Fibroblast of peridontal ligament (primary cell): ENCODE measurements around the gene RFC4.
"Not testable (repeated sequence)": the region's sequence is repeated elsewhere in the genome, so short reads cannot be mapped to it uniquely, and the experiment has no call there.

Experiments used
- DNase-seq: peaks from one replicate; pipeline ENCODE4 v3.0.0-alpha.2; 2010; ENCODE audit errors: extremely low read depth

Gene RFC4

DNA sequence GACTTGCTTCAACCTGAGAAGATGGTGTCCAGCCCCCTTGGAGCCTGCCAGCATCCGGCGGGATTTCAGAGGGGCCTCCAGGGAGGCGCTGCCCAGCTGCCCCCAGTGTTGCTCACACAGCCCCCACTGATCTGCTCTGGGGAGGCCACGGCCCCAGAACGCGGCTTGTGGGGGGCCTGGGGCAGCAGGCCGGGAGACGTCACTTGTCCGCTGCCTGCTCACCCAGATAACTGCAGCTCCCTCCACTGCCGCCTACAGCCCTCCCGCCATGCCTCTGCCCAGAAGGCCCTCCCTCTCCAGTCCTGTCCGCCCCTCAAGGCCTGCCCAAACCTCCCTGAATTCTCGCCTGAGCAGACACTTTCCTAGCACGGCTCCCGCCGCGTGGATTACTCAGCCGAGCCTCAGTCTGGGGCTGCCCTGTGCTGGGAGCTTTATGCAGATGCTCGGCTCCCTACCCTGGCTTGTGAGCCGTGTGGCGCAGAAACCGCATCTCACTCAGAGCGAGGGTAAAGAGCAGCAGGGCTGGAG, 19.1 kb upstream of the RFC4 start:
- DNase-seq = peak; percentile 68

DNA sequence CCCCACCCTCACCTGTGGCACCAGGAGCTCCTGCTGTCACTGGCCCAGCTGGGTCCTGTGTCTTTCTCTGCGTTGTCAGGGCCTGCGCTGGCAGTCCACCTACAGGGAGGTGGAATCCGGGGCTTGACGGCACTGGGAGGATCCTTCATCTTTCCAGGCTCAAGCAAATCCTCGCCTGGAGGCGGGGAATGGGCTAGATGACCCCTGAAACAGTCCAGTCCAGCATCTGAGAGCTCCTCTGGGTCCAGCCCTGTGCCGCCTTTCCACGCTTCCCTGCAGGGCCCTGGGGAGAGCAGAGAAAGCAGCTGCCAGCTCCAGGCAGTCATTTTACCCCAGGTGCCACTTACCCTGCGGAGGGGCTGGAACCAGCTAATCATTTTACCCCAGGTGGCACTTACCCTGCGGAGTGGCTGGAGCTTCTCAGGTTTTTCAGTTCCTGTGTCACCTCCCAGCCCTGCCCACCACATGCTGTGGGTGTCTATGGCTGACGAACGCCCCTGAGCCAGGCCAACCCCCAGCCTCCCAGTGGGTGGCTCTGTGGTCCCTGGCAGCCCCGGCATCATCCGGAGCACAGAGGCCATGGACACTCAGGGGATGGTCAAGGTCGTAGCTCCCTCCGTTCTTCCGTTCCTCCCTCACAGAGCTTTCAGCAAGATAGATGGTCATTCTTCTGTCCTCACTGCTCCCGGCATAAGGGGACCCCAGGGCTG, 18.3 kb upstream of the RFC4 start:
- DNase-seq = no peak

DNA sequence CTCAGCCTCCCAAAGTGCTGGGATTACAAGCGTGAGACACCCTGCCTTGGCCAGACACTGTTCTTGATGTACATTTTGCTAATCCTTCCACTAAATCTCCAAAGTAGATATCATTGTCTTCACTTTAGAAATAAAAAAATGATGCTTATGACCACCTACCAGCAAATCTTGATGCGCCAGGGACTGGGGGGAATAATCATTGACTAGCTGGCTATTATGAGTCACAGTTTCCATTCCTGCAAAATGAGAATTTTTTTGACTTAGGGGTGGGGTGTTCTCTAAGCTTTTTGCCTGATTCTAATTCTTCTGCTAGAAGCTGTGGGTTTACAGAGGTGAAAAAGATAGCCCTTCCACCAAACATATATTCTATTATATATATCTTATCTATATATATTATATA, 17.1 kb upstream of the RFC4 start:
- DNase-seq = peak; percentile 73

DNA sequence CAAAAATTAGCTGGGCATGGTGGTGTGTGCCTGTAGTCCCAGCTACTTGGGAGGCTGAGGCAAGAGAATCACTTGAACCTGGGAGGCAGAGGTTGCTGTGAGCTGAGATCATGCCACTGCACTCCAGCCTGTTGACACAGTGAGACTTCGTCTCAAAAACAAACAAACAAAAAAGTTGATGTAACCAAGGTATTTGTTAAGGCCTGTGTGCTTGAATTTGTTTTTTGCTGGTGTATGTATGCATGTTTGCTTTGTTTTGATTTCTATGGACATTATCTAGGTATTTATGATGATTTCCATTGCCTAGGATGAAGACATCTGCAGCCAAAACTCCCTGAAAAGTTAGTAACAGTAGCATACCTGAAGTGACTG, 16.1 kb upstream of the RFC4 start:
- not testable (repeated sequence) for DNase-seq

DNA sequence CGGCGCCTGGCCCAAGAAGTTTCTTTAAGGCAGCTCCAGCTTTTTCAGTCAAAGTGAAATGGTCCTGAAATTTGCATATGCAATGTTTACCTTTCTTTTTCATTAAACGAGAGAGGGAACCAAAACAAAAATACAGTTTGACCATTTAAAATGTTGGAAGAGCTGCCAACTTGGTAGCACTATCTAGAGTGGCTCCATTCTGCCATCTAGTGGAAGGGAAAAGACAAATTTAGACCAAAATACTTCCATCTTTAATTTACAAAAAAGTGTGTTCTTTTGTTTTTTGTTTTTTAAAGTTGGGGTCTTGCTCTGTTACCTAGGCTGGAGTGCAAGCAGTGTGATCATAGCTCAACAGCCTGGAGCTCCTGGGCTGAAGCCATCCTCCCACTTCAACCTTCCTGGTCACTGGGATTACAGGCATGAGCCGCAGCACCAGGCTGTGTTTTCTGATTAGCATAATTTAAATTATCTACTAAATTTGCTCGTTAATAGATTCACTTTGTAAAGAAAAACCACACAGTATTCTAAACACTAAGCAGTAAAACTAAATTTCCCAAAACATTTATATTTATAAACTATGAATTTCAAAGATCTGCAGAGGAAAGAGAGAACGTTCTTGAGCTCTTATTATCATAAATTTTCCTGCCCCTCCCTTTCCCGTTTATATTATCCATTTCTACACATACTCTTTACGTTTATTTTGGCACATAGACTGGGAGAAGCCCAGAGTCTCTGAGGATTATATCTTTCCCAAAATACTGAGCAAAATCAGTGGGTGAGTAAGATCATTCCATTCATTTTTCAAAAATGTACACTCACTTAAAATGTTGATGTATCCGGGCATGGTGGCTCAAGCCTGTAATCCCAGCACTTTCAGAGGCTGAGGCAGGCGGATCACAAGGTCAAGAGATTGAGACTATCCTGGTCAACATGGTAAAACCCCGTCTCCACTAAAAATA, 15.4 kb upstream of the RFC4 start:
- peak; percentile 89 for DNase-seq

DNA sequence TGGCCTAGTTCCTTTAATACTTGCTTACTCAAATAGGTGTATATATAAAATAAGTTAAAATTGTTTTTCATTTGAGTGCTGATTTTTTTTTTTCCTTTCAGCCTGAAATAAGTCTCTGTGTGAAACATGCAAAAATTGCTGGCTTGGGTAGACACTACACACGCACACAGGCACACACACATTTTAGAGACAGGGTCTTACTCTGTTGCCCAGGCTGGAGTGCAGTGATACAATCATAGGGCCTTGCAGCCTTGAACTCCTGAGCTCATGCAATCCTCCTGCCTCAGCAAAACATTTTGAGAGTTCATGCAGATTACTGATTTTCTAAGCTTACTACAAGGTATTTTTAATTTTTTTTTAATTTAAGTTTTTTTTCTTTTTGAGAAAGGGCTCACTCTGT, 12.7 kb upstream of the RFC4 start:
- DNase-seq = no peak

DNA sequence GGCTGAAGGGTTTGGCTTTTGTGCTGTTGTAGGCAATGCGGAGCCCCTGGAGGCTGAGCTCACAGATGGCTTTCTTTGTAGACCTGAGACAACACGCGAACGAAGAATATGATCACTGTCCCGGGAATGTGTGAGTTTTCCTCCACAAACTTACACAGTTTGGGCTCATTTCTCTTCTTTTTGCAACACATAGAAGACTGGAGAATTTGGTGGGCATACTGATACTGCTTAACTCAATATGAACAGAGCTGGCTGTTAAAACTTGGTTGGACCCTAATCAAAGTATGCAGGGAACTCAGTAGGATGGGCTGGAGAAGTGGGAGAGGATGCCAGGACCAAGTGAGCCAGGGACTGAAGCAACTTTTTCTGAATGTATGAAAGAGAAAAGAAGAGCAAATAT, 12.2 kb upstream of the RFC4 start:
- no peak for DNase-seq

DNA sequence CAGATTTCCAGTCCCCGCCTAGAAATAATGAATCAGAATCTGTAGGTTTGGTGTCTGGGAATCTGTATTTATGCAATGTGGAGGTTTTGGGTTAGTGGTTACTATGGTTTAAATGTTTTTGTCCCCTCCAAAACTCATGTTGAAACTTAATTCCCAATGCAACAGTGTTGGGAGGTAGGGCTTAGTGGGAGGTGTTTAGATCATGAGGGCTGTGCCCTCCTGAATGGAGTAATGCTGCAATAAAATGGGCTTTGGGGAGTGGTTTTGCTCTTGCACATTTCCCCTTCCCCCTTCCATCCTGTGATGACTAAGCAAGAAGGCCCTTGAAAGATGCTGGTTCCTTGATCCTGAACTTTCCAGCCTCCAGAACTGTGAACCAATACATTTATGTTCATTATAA, 9.2 kb upstream of the RFC4 start:
- DNase-seq = peak; percentile 66

DNA sequence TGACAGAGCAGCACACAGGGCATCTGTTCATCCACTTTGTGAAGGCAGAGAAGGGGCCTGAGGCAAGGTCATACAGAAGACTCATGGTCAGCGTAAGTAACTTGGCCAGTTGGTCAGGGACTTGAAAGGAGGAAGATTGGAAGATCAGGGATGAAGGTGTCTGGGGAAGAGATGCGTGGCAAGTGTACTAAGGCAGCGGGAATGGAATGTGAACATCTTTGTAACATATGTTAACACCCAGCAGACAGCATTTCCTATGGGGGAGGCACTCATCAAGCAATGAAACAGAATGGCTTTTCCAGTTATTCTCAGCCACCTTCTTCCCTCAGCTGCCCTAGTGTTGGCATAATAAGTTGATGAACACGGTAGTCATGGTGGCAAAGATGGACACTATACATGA, 7.8 kb upstream of the RFC4 start:
- DNase-seq = no peak

DNA sequence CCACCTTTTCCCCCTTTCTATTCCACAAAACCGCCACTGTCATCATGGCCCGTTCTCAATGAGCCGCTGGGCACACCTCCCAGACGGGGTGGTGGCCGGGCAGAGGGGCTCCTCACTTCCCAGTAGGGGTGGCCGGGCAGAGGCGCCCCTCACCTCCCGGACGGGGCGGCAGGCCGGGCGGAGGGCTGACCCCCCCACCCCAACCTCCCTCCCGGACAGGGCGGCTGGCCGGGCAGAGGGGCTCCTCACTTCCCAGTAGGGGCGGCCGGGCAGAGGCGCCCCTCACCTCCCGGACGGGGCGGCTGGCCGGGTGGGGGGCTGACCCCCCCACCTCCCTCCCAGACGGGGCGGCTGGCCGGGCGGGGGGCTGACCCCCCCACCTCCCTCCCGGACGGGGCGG, 5.0 kb upstream of the RFC4 start:
- DNase-seq = not testable (repeated sequence)

DNA sequence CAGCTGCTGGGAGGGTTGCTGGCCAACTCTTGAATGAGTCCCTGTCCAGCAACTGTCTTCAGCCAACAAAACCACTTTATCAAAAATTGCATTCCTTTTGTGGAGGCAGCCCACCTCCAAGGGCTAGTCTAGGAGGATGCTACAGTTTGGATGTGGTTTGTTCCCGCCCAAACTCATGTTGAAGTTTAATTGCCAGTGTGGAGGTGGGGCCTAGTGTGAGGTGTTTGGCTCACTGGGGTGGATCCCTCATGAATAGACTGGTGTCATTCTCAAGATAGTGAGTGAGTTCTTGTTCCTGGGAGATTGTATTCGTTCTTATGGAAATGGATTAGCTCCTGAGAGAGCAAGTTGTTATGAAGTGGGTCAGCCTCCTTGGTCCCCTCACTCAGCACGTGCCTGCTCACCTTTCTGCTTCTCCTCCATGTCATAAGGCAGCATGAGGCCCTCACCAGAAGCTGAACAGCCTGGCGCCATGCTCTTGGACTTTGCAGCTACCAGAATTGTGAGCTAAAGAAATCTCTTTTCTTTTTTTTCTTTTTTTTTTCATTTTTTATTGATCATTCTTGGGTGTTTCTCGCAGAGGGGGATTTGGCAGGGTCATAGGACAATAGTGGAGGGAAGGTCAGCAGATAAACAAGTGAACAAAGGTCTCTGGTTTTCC, 4.2 kb upstream of the RFC4 start:
- DNase-seq = no peak

DNA sequence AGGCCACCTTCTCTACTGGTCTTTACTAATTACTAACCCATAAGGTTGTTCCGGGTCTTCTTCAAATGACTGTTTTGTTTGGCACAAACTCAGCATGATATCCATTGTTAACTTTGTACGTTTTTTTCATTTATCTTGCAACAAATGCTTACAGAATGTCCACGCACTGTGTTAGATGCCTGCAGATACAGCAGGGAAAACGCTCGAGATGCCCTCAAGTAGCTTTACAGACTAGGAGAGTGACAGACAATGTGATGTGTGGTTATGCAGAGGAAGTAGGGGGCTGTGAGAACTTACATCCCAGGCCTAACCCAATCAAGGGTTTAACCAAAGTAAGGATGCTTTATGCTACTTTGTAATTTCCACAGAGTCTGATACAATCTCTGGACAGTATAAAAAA, 949 bp upstream of the RFC4 start:
- DNase-seq = no peak

DNA sequence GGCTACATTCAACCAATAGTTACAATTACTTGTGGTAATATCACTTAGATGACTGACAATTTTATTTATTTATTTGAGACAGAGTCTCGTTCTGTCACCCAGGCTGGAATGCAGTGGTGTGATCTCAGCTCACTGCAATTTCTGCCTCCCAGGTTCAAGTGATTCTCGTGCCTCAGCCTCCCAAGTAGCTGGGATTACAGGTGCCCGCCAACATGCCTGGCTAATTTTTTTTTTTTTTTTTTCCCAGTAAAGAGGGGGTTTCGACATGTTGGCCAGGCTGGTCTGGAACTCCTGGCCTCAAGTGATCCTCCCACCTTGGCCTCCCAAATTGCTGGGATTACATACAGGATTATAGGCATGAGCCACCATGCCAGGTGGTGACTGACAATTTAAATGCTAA, 2.8 kb downstream of the RFC4 start:
- DNase-seq = not testable (repeated sequence)

DNA sequence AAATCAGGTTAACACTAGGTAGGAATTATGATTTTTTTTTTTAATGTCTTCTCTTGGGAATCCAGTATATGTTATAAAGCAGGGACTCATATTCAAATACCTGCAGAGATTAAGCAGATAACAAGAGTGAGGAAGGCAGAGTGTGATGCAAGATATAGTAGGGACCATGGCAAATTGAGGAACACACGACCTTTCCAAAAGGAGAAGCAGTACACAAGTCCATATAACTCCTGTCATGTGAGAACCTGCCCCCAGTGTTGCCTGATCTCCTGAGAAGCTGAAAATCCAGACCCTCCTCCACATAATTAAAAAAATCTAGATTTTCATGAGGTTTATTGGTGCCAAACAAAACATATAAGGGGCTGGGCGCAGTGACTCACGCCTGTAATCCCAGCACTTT, 3.6 kb downstream of the RFC4 start:
- DNase-seq = no peak

DNA sequence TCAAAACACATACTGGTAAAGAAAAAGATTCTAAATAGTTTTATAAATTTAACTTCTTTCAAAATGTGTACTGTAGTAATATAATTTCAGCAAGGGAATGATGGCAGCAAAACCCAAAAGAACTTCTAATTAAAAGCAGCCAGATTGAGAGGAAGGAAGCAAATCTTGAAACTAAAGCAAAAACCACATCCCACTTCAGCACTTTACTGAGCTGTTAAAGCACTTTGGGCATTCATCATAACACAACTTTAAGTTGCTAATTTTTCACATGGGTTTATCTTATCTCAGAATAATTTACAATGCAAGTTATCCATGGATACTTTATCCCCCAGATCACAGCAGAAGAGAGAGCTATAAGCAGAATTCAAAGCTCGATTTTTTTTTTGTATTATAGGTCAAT, 6.0 kb downstream of the RFC4 start:
- DNase-seq = no peak

DNA sequence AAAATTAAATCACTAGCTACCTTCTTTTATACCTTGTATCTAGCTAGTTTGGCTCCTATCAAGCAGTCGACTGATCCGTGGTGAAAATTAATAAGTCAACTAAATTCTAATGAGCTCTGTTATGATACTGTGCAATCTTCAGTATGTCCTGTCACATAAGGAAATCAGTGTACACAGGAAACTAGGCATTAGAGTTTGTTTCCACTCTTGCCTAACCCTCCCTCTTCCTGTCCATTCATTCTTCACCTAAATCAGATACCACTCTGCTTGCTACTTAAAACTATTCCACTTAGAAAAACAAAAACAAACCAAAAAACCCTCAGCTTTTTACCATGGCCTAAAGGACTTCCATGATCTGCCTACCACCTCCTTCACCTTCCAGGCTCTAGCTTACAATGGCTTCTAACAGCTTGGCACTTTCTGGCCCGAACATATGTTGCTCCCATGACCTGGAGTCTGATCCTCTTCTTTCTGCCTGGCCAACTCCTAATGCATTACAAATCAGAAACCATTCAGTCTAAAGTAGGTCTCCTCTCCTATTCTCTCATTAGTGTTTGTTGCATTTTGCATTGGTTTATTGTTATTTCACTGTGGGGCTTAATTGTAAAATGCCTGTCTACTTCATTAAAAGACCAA, 7.9 kb downstream of the RFC4 start:
- DNase-seq = no peak

DNA sequence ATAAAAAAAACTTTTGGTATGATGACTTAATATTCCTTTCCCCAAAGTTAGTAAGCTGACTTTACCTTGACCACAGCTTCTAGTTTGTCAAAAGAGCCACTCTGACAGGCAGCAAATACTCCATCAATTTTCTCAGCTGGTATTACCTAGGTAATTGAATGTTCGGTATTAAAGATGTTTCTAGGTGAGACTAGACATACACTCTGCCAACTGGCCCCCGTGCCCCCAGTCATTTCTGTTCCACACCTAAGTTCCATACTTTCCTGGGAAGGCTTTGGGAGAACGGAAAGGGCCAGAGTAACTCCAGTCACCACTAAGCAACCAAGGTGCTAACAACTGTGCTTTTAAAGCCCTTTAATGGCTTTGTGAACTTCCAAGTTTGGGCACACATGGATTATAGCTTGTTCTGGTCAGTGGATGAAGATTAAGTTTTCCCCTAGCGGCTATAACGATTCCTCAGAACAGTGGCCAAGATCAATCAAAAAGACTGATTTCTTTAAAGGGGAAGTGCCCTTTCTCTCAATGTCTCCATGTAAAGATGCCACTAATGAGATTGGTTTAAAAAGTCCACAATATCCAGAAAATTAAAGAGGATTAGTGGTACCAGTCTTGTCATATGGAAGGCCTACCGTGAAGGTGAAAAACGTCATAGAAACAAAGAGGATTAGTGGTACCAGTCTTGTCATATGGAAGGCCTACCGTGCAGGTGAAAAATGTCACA, 15.9 kb downstream of the RFC4 start:
- peak; percentile 58 for DNase-seq

DNA sequence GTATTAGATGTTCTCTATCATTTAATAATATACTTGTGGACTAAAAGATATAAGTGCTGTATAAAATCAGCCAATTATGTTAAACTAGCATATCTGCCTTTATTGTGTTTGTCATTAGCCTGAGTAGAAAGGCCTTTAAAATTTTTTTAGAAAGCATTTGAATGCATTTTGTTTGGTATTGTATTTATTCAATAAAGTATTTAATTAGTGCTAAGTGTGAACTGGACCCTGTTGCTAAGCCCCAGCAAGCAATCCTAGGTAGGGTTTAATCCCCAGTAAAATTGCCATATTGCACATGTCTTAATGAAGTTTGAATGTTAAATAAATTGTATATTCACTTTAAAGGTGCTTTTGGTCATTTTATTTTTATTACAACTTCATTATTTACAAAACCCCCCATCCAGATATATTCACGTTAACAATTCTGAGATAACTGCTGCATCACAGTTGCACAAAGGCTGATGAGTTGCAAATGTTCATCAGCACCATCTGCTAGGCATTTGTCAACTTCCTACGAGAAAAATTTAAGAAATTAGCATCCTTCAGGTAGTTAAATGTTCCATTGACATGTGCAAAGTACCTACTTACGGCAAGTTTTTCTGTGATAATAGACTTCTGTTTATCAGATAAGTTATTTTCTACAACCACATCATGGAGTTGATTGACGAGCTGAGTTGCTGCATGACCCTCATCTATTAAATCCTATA, 16.6 kb downstream of the RFC4 start:
- peak; percentile 44 for DNase-seq

DNA sequence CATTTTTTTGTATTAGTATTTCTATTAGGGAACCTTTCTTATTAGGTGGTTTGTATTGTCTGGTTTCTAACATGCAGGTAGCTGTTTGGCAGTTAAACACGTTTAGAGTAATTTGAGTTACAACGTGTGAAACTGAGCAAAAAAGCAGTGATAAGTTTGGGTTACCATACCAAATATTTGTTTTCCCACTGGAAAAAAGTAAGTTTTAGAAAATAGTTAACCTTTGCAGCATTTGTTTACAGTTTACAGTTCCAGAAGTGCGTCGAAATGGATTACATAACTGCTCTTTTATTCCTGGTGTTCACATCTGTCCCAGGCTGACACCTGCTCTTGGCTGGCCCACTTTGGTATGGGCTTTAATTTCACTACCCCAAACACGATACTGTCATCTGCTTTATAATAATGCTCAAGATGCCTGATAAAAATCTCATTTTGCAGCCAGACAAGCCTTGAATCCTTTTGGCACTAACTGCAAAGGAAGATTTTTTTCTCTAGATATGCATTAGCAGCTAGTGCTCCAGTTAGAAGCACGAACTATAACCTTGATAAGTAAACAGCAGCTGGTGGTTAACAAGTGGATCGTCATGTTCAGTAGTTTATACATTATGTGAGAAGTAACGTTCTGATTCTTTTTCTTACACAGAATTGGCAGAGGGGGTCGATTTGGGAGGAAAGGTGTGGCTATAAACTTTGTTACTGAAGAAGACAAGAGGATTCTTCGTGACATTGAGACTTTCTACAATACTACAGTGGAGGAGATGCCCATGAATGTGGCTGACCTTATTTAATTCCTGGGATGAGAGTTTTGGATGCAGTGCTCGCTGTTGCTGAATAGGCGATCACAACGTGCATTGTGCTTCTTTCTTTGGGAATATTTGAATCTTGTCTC, 17.6 kb downstream of the RFC4 start:
- DNase-seq = peak; percentile 13
